OCI-LY1 (cell line): ENCODE data around the gene CTNNBL1.

ENCODE experiments used
- H2AFZ ChIP-seq: fragments of 200-600 bp; sonication (generic), shearing (Covaris generic); 2 replicates; pipeline ENCODE4 v1.6.0; 2014; ENCODE audit warnings: antibody characterized with exemption, mild to moderate bottlenecking, low read length
- H3F3A ChIP-seq: fragments of 200-600 bp; sonication (generic), shearing (Covaris generic); 2 replicates; pipeline ENCODE4 v1.6.0; 2014; ENCODE audit warnings: mild to moderate bottlenecking, antibody characterized with exemption, low read length, moderate library complexity; ENCODE audit not compliant: insufficient read depth
- H3K27ac ChIP-seq: fragments of 200-600 bp; sonication (generic); 2 replicates; pipeline ENCODE4 v1.5.1; 2014; ENCODE audit warnings: low read length, mixed run types, mild to moderate bottlenecking, low read depth; ENCODE audit not compliant: poor library complexity, severe bottlenecking
- H3K27me3 ChIP-seq: fragments of 200-600 bp; sonication (generic); 2 replicates; pipeline ENCODE4 v1.6.0; 2014; ENCODE audit warnings: antibody characterized with exemption, mild to moderate bottlenecking, low read length, moderate library complexity; ENCODE audit not compliant: insufficient read depth
- H3K36me3 ChIP-seq: fragments of 200-600 bp; sonication (generic); 2 replicates; pipeline ENCODE4 v1.6.1; 2014; ENCODE audit warnings: mild to moderate bottlenecking, antibody characterized with exemption, low read length, moderate library complexity, mixed read lengths; ENCODE audit not compliant: insufficient read depth
- H3K4me1 ChIP-seq: fragments of 200-600 bp; sonication (generic); 2 replicates; pipeline ENCODE4 v1.5.1; 2014; ENCODE audit warnings: mild to moderate bottlenecking, low read length, moderate library complexity; ENCODE audit not compliant: insufficient read depth, severe bottlenecking
- H3K4me2 ChIP-seq: fragments of 200-600 bp; sonication (generic), shearing (Covaris generic); 2 replicates; pipeline ENCODE4 v1.6.1; 2014; ENCODE audit warnings: low read length
- H3K4me3 ChIP-seq: fragments of 200-600 bp; sonication (generic); 2 replicates; pipeline ENCODE4 v1.5.1; 2014; ENCODE audit warnings: low read length, low read depth, mild to moderate bottlenecking, mixed read lengths; ENCODE audit not compliant: poor library complexity, severe bottlenecking
- H3K79me2 ChIP-seq: fragments of 200-600 bp; shearing (Covaris generic); 2 replicates; pipeline ENCODE4 v1.6.1; 2016; ENCODE audit warnings: mixed run types, low read length, mixed read lengths; ENCODE audit not compliant: insufficient read depth
- H3K9ac ChIP-seq: fragments of 200-600 bp; sonication (generic), shearing (Covaris generic); 2 replicates; pipeline ENCODE4 v1.6.1; 2014; ENCODE audit warnings: mild to moderate bottlenecking, low read length, mixed read lengths
- H3K9me2 ChIP-seq: fragments of 200-600 bp; sonication (generic), shearing (Covaris generic); 2 replicates; pipeline ENCODE4 v1.6.1; 2014; ENCODE audit warnings: low read depth, mild to moderate bottlenecking, low read length, mixed read lengths
- H3K9me3 ChIP-seq: fragments of 200-600 bp; shearing (Covaris generic); 2 replicates; pipeline ENCODE4 v1.6.1; 2014; ENCODE audit warnings: low read length, mixed read lengths
- H4K20me1 ChIP-seq: fragments of 200-600 bp; sonication (generic), shearing (Covaris generic); 2 replicates; pipeline ENCODE4 v1.6.0; 2016; ENCODE audit warnings: mild to moderate bottlenecking, low read length; ENCODE audit not compliant: insufficient read depth
- EZH2 ChIP-seq: fragments of 200-600 bp; sonication (generic), shearing (Covaris generic); IDR thresholded peaks from 2 replicates; pipeline ENCODE4 v1.8.0; 2017; ENCODE audit warnings: borderline replicate concordance, mixed run types, mild to moderate bottlenecking, antibody characterized with exemption, low read length, moderate library complexity, mixed read lengths
- TF ChIP-seq, protein P1 (sequence below): fragments of 200-600 bp; sonication (generic), shearing (Covaris generic); IDR thresholded peaks from 2 replicates; pipeline ENCODE4 v1.5.1; 2017; ENCODE audit warnings: mild to moderate bottlenecking, antibody characterized with exemption, low read length, moderate library complexity, mixed read lengths

Gene CTNNBL1

DNA sequence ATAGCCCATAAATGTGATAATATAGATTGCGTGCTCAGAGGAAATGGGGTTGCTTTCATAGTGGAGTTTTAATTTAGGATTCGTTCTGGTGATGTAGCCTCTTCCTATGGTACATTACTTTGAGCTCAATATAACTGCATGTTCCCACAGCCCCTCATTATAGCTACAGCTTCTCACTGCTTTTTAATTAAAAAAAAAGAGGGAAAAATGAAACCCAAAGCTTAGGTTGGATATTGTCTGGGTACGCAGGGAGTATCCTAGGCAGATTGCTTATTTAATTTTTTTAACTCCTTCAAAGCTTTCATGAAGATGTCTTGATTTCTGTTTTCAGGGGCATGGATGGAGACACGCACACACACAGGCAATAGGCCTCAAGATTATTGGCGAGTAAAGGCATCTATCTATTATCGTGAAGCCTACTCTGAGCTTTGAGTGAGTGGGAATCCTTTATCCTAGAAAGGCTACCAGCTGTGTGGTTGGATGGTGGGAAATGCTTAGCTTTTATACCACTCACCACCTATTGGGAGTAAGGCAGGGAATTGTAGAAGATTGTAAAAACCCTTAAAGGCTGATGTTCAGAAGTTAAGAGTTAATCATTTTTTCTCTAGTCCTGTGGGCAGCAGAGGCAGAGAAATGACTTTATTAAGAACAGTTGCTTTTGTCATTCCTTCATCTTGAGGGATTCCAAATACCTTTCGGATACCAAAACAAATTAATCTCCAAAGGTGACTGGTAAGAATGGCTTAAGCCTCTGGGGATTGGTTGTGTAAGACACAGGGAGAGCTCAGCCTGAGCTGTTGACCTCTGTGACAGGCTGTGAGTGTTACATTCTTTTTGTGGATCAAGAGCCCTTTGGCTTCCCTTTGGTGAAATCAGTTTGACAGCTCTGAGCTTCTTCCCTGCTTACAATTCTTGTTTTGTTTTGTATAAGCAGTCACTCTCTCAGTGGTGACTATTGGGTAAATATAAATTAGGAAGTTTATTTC, 33.4 kb downstream of the CTNNBL1 start:
- Histone ChIP-seq H3K79me2 (no peaks in the 10 kb centered on the region), H3K9me3 (no peaks in the 10 kb centered on the region)

DNA sequence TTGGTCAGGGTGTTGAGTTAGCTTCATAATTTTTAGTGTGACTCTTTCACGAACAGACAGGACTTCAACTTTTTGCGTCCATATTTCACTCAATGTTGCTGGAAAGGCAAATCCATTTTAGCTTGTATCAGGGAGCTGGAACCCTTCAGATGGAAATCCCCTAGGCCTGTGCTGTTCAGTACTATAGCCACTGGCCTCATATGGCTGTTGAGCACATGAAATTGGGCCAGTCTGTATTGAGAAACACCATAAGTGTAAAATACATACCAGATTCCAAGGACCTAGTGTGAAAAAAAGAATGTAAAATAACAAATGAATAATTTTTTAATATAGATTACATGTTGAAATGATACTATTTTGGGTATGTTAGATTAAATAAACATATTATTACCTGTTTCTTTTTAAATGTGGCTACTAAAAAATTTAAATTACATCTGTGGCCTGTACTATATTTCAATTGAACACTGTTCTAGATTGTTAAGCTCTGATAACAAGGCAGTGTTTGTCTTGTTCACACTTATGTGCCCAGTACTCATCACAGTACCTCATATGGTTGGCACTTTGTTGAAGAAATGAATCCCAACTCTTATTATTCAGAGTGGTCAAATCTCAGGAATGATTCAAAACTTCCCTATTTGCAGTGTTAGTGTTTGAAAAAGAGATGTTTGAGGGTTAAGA, 34.3 kb downstream of the CTNNBL1 start:
- H3K9me3 ChIP-seq: no peaks in the 10 kb centered on the region
- H3K4me3 ChIP-seq: no peak overlapping the region
- peaks cover 3% of the 10 kb centered on the region; the same call in 1 of the 2 replicates for H3K36me3 ChIP-seq
- no peaks in the 10 kb centered on the region for H3K27me3 ChIP-seq
- no peaks in the 10 kb centered on the region for H4K20me1 ChIP-seq
- peaks cover 6% of the 10 kb centered on the region for H3K4me1 ChIP-seq
- no peak overlapping the region for H3K9ac ChIP-seq
- TF ChIP-seq EZH2: no peak
- TF ChIP-seq, protein P1, sequence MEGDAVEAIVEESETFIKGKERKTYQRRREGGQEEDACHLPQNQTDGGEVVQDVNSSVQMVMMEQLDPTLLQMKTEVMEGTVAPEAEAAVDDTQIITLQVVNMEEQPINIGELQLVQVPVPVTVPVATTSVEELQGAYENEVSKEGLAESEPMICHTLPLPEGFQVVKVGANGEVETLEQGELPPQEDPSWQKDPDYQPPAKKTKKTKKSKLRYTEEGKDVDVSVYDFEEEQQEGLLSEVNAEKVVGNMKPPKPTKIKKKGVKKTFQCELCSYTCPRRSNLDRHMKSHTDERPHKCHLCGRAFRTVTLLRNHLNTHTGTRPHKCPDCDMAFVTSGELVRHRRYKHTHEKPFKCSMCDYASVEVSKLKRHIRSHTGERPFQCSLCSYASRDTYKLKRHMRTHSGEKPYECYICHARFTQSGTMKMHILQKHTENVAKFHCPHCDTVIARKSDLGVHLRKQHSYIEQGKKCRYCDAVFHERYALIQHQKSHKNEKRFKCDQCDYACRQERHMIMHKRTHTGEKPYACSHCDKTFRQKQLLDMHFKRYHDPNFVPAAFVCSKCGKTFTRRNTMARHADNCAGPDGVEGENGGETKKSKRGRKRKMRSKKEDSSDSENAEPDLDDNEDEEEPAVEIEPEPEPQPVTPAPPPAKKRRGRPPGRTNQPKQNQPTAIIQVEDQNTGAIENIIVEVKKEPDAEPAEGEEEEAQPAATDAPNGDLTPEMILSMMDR: no peak
- no peaks in the 10 kb centered on the region for H3F3A ChIP-seq
- no peak overlapping the region for H3K27ac ChIP-seq
- no peak overlapping the region for H2AFZ ChIP-seq
- no peaks in the 10 kb centered on the region for H3K79me2 ChIP-seq
- no peak overlapping the region for H3K4me2 ChIP-seq
- no peaks in the 10 kb centered on the region for H3K9me2 ChIP-seq

More for the DNA sequence above, 33.4 kb downstream of the CTNNBL1 start:
- H3K4me3 ChIP-seq: no peak overlapping the region
- H3K4me2 ChIP-seq: no peak overlapping the region
- no peak overlapping the region for H2AFZ ChIP-seq
- TF ChIP-seq, protein P1: no peak
- no peak for TF ChIP-seq EZH2
- no peak overlapping the region for H3K9ac ChIP-seq
- H3F3A ChIP-seq: no peaks in the 10 kb centered on the region
- H4K20me1 ChIP-seq: no peaks in the 10 kb centered on the region
- peaks cover 6% of the 10 kb centered on the region for H3K4me1 ChIP-seq
- no peak overlapping the region for H3K27ac ChIP-seq
- no peaks in the 10 kb centered on the region for H3K9me2 ChIP-seq
- H3K36me3 ChIP-seq: no peaks in the 10 kb centered on the region
- H3K27me3 ChIP-seq: no peaks in the 10 kb centered on the region

DNA sequence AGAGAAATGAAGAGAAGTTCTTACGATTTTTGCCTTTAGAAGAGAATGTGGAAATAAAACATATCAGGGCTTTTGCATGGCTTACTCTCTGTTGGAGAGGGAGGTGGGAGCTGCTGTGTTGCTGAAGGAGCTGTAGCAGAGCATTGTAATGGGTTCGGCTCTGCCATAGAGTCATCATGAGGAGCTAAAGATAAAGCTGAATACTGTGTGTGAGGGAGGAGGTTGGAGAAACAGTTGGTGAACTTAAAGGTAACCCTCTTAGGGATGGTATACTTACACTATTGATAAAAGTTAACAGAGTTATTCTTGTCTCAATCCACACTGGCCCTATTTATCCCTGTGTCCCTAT, 34.8 kb downstream of the CTNNBL1 start:
- Histone ChIP-seq H3K27me3 (no peaks in the 10 kb centered on the region), H3F3A (no peaks in the 10 kb centered on the region), H3K9me3 (no peaks in the 10 kb centered on the region), H3K9ac (no peak overlapping the region), H3K27ac (no peak overlapping the region), H3K4me1 (peaks cover 6% of the 10 kb centered on the region), H3K79me2 (no peaks in the 10 kb centered on the region), H3K4me3 (no peak overlapping the region), H3K9me2 (no peaks in the 10 kb centered on the region), H4K20me1 (no peaks in the 10 kb centered on the region), H2AFZ (no peak overlapping the region), H3K36me3 (peaks cover 7% of the 10 kb centered on the region; the same call in 1 of the 2 replicates), H3K4me2 (no peak overlapping the region)
- TF ChIP-seq, protein P1: no peak
- TF ChIP-seq EZH2: no peak
